SK-N-SH (cell line): Measurements from ENCODE around the gene TTC28. TPM values are rescaled to one million over a fixed set of nuclear protein-coding genes. Genes with fewer than 3 reads are reported as not detected.

Source experiments
- CTCF ChIA-PET: fragments of 300-600, 350-600 bp; formaldehyde crosslinking; extraction: SDS; loops from one replicate; lab custom pipeline; 2021; lab: Yijun Ruan, JAX
- POLR2A ChIA-PET: fragments of 350-600 bp; sonication (Branson Sonifier 250); formaldehyde crosslinking; extraction: SDS; loops from one replicate; lab custom pipeline; 2020; ENCODE audit warnings: antibody characterized with exemption, inconsistent platforms; lab: Yijun Ruan, JAX
- DNase-seq: peaks from one replicate; pipeline ENCODE4 v3.0.0; 2012
- H2AFZ ChIP-seq: fragments of 200-600 bp; sonication (generic); 2 replicates; pipeline ENCODE4 v1.8.1; 2016; ENCODE audit warnings: antibody characterized with exemption, mild to moderate bottlenecking, low read depth
- H3F3A ChIP-seq: fragments of 200-600 bp; sonication (generic); replicated peaks from 2 replicates; pipeline ENCODE3; 2016; ENCODE audit warnings: antibody characterized with exemption, mild to moderate bottlenecking; ENCODE audit not compliant: insufficient read depth
- H3K27ac ChIP-seq, 2 experiments: fragments of 200-500 bp in 1 of 2; fragments of 200-600 bp in 1 of 2; sonication (Bioruptor generic) in 1 of 2; sonication (generic), shearing (Covaris generic) in 1 of 2; 2 replicates each; pipeline versions ENCODE4 v1.5.1 to v1.6.1; 2014 to 2016; ENCODE audit warnings: low read depth in 2 of 2, inconsistent platforms in 1 of 2, low read length in 1 of 2, mild to moderate bottlenecking in 1 of 2, mixed read lengths in 1 of 2
- H3K27me3 ChIP-seq: fragments of 200-600 bp; sonication (generic), shearing (Covaris generic); 2 replicates; pipeline ENCODE4 v1.6.1; 2016; ENCODE audit warnings: mixed run types; ENCODE audit not compliant: insufficient read depth
- H3K36me3 ChIP-seq, 2 experiments: fragments of 200-500 bp in 1 of 2; fragments of 200-600 bp in 1 of 2; sonication (Bioruptor generic) in 1 of 2; sonication (generic) in 1 of 2; replicated peaks in 1 of 2; 2 replicates each; pipeline versions ENCODE3 to v1.5.1; 2014 to 2016; ENCODE audit warnings: low read length in 1 of 2, mild to moderate bottlenecking in 1 of 2; ENCODE audit not compliant: insufficient read depth in 2 of 2, control insufficient read depth in 1 of 2
- H3K4me1 ChIP-seq, 2 experiments: fragments of 200-500 bp in 1 of 2; fragments of 200-600 bp in 1 of 2; sonication (Bioruptor generic) in 1 of 2; sonication (generic), shearing (Covaris generic) in 1 of 2; 2 replicates each; pipeline versions ENCODE4 v1.5.1 to v1.6.1; 2014 to 2016; ENCODE audit warnings: low read depth in 1 of 2, low read length in 1 of 2, mixed run types in 1 of 2; ENCODE audit not compliant: insufficient read depth in 2 of 2, control insufficient read depth in 1 of 2
- H3K4me2 ChIP-seq: fragments of 200-600 bp; sonication (generic), shearing (Covaris generic); 2 replicates; pipeline ENCODE4 v1.6.1; 2017; ENCODE audit warnings: mixed run types
- H3K4me3 ChIP-seq, 2 experiments: fragments of 200-500 bp in 1 of 2; fragments of 200-600 bp in 1 of 2; sonication (Bioruptor generic) in 1 of 2; sonication (generic), shearing (Covaris generic) in 1 of 2; 2 replicates each; pipeline versions ENCODE4 v1.5.1 to v1.8.1; 2014 to 2016; ENCODE audit warnings: low read depth in 2 of 2, inconsistent platforms in 1 of 2, low read length in 1 of 2, mild to moderate bottlenecking in 1 of 2, mixed read lengths in 1 of 2, moderate library complexity in 1 of 2
- H3K79me2 ChIP-seq: fragments of 200-600 bp; sonication (generic); 2 replicates; pipeline ENCODE4 v1.8.1; 2017; ENCODE audit warnings: mild to moderate bottlenecking; ENCODE audit not compliant: insufficient read depth
- H3K9ac ChIP-seq: fragments of 200-600 bp; sonication (generic); 2 replicates; pipeline ENCODE4 v1.6.1; 2017; ENCODE audit warnings: mixed run types
- H3K9me2 ChIP-seq: fragments of 200-600 bp; sonication (generic); 2 replicates; pipeline ENCODE4 v1.6.1; 2017; ENCODE audit warnings: mixed run types
- H3K9me3 ChIP-seq: fragments of 200-600 bp; sonication (generic); 2 replicates; pipeline ENCODE4 v1.6.1; 2017; ENCODE audit warnings: mixed run types, mild to moderate bottlenecking, moderate library complexity
- H4K20me1 ChIP-seq: fragments of 200-600 bp; sonication (generic); 2 replicates; pipeline ENCODE4 v1.6.1; 2017; ENCODE audit warnings: mild to moderate bottlenecking, mixed run types; ENCODE audit not compliant: insufficient read depth
- ELF1 ChIP-seq: IDR thresholded peaks from 2 replicates; pipeline ENCODE4 v1.4.0; 2012
- EP300 ChIP-seq, 2 experiments: IDR thresholded peaks; 2 replicates each; pipeline versions ENCODE4 v1.4.0 to v1.6.1; 2012; ENCODE audit warnings: borderline replicate concordance in 1 of 2, low read depth in 1 of 2, low read length in 1 of 2
- EZH2phosphoT487 ChIP-seq: fragments of 200-600 bp; sonication (generic); IDR thresholded peaks from 2 replicates; pipeline ENCODE4 v1.6.1; 2017; ENCODE audit warnings: low read depth, mixed run types, mild to moderate bottlenecking, antibody characterized with exemption, moderate library complexity, borderline replicate concordance
- FOXJ3 ChIP-seq: sonication (generic); formaldehyde crosslinking; IDR thresholded peaks from 2 replicates; pipeline ENCODE4 v1.5.1; 2020; ENCODE audit warnings: mild to moderate bottlenecking, missing genetic modification reagents
- GATA2 ChIP-seq: sonication (generic); formaldehyde crosslinking; IDR thresholded peaks from 2 replicates; pipeline ENCODE4 v1.5.0; 2020; ENCODE audit warnings: mild to moderate bottlenecking, missing genetic modification reagents
- JUND ChIP-seq: IDR thresholded peaks from 2 replicates; pipeline ENCODE4 v1.4.0; 2012
- MEF2A ChIP-seq: IDR thresholded peaks from 2 replicates; pipeline ENCODE4 v1.4.0; 2012; ENCODE audit warnings: low read depth, borderline replicate concordance
- MXI1 ChIP-seq: IDR thresholded peaks from 2 replicates; pipeline ENCODE4 v1.6.1; 2012; ENCODE audit warnings: mild to moderate bottlenecking, low read depth, low read length, improper control_type of control experiment
- NFIC ChIP-seq: IDR thresholded peaks from 2 replicates; pipeline ENCODE4 v1.4.0; 2012; ENCODE audit warnings: borderline replicate concordance
- NRF1 ChIP-seq: IDR thresholded peaks from 2 replicates; pipeline ENCODE4 v1.6.1; 2012; ENCODE audit warnings: low read depth, mild to moderate bottlenecking, low read length
- POLR2AphosphoS5 ChIP-seq: IDR thresholded peaks from 2 replicates; pipeline ENCODE4 v1.6.1; 2012; ENCODE audit warnings: low read depth, low read length
- RAD21 ChIP-seq: IDR thresholded peaks from 2 replicates; pipeline ENCODE4 v1.6.1; 2012; ENCODE audit warnings: mild to moderate bottlenecking, low read length
- RCOR1 ChIP-seq: fragments of 150-350 bp; IDR thresholded peaks from 2 replicates; pipeline ENCODE4 v1.6.1; 2017; ENCODE audit warnings: antibody characterized with exemption, low read length
- RFX5 ChIP-seq: IDR thresholded peaks from 2 replicates; pipeline ENCODE4 v1.6.1; 2012; ENCODE audit warnings: mild to moderate bottlenecking, improper control_type of control experiment, low read length
- RXRA ChIP-seq: IDR thresholded peaks from 2 replicates; pipeline ENCODE4 v1.4.0; 2012; ENCODE audit warnings: low read depth, mild to moderate bottlenecking, borderline replicate concordance
- SIN3A ChIP-seq: IDR thresholded peaks from 2 replicates; pipeline ENCODE4 v1.6.1; 2012; ENCODE audit warnings: low read depth, mild to moderate bottlenecking, low read length, moderate library complexity, borderline replicate concordance
- SMC3 ChIP-seq: IDR thresholded peaks from 2 replicates; pipeline ENCODE4 v1.6.1; 2012; ENCODE audit warnings: low read depth, low read length, improper control_type of control experiment
- TAF1 ChIP-seq: IDR thresholded peaks from 2 replicates; pipeline ENCODE4 v1.6.1; 2012; ENCODE audit warnings: low read depth, mild to moderate bottlenecking, low read length, moderate library complexity, borderline replicate concordance
- TEAD4 ChIP-seq: IDR thresholded peaks from 2 replicates; pipeline ENCODE4 v1.4.0; 2012; ENCODE audit warnings: mild to moderate bottlenecking, borderline replicate concordance; ENCODE audit not compliant: insufficient read depth
- USF1 ChIP-seq: IDR thresholded peaks from 2 replicates; pipeline ENCODE4 v1.4.0; 2012; ENCODE audit warnings: low read depth, borderline replicate concordance
- YY1 ChIP-seq: IDR thresholded peaks from 2 replicates; pipeline ENCODE4 v1.4.0; 2012; ENCODE audit warnings: low read depth, mild to moderate bottlenecking
- WGBS: methylation state at CpG from one replicate; pipeline ENCODE4 v1.1.6; 2017; ENCODE audit warnings: low lambda C conversion rate; 5-methylcytosine and 5-hydroxymethylcytosine counted together
- polyA plus RNA-seq, 3 experiments: library from polyadenylated mRNA; depleted of rRNA; stranded (reverse); fragments of >200 nt; gene quantifications; 2 replicates each; pipeline ENCODE4 v1.2.3, GENCODE V29; 2012
- TF ChIP-seq, protein P1 (sequence below): IDR thresholded peaks from 2 replicates; pipeline ENCODE4 v1.4.0; 2012; ENCODE audit warnings: low read depth, borderline replicate concordance
- TF ChIP-seq, protein P2 (sequence below): IDR thresholded peaks from 2 replicates; pipeline ENCODE4 v1.4.0; 2012; ENCODE audit warnings: low read depth
- TF ChIP-seq, protein P3 (sequence below): IDR thresholded peaks from 2 replicates; pipeline ENCODE4; 2012

TTC28 gene
- polyA plus RNA-seq, 1 of the 3 experiments (the other 2 are of a cell fraction): 5.9 TPM

GRCh38 chr22:28428271-28428670 is 251.4 kb downstream of the TTC28 start:
- no peak for DNase-seq
- 93% methylated on average over 1 of the region's 1 CpG for WGBS
- Histone ChIP-seq H3K9me3 (no peaks in the 10 kb centered on the region), H3K36me3 (no peaks in the 10 kb centered on the region), H2AFZ (no peak overlapping the region), H4K20me1 (no peaks in the 10 kb centered on the region), H3K4me2 (no peak overlapping the region), H3K4me3 (no peak overlapping the region), H3K9me2 (no peaks in the 10 kb centered on the region), H3K79me2 (peaks cover 5% of the 10 kb centered on the region; the same call in 1 of the 2 replicates), H3K4me1 (peaks cover 3 to 12% of the 10 kb centered on the region in 2 experiments; a peak in 2 of 4 replicates), H3K27ac (no peak overlapping the region), H3K9ac (no peak overlapping the region), H3F3A (peaks cover 12% of the 10 kb centered on the region), H3K27me3 (no peaks in the 10 kb centered on the region)
- ChIA-PET CTCF (interaction anchor here (0.8 to 1.1 kb wide), 2 partner anchors 12 to 14 kb away, joined by 3 read pairs; no protein-coding TSS in a partner anchor), POLR2A (no interaction called here)
- TF ChIP-seq MEF2A: no peak

DNA sequence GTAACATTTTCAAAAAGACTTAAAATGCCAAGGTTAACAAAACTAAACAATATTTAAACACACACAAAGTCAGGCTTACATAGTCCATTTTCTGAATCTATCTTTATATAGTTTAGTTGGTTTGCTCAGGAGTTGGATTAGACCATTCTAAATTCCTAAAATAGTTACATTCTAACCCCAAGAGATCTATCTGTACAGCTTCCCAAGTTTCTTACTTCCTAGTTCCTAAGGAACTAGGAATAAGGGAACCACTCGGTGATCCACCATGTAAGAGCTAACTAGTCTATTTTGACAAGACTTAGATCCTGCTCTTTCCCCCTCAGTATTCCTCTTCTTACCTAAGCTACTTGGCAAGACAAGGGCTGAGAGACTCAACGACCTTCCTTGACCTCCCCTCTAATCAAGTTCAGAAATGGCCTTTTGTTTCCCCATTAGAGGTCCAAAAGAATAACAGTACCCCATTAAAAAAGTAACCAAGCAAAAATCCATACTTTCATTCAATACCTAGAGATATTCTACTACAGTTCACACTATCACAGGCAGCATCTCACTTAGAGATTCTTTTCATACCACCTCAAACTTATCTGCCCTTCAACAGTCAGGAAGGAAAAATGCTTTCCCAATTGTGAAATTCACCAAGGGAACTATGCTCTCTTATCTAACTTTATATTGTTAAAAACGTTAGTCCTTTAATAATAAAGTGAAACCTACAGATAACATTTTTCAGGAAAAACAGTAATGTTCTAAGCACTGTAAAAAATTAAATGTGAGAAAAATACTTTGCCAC is 253.1 kb downstream of the TTC28 start:
- whole genome bisulfite sequencing: 58% methylated on average over 3 of the region's 3 CpGs
- Histone ChIP-seq H3K36me3 (no peaks in the 10 kb centered on the region), H3K9me2 (no peaks in the 10 kb centered on the region), H2AFZ (no peak overlapping the region), H3K4me2 (peak overlapping the region; percentile 17; the same call in 1 of the 2 replicates), H3K9ac (no peak overlapping the region), H3K79me2 (no peaks in the 10 kb centered on the region; the same call in 1 of the 2 replicates), H4K20me1 (no peaks in the 10 kb centered on the region), H3K27me3 (no peaks in the 10 kb centered on the region), H3K4me1 (peaks cover 3 to 12% of the 10 kb centered on the region in 2 experiments; a peak in 2 of 4 replicates), H3F3A (peaks cover 12% of the 10 kb centered on the region), H3K9me3 (no peaks in the 10 kb centered on the region), H3K27ac (peak overlapping the region; percentile 19 to 43; a peak in 3 of 4 replicates), H3K4me3 (no peak overlapping the region)
- ChIA-PET CTCF (interaction anchor here (0.9 to 1.7 kb wide), 2 partner anchors 177 to 224 kb away, joined by 3 read pairs; no protein-coding TSS in a partner anchor), POLR2A (no interaction called here)
- no peak for DNase-seq
- TF ChIP-seq NRF1 (no peak), POLR2AphosphoS5 (no peak), TAF1 (no peak), ELF1 (no peak), RAD21 (no peak), YY1 (no peak), RXRA (no peak), SMC3 (no peak), MXI1 (no peak), NFIC (no peak), EZH2phosphoT487 (no peak), TEAD4 (no peak), JUND (peak; percentile 30; the same call in 1 of the 2 replicates), USF1 (no peak), RCOR1 (no peak), FOXJ3 (CRISPR knock-in tag) (no peak), SIN3A (no peak), GATA2 (CRISPR knock-in tag) (no peak), RFX5 (no peak), EP300 (IDR thresholded peaks at IDR 0.05; ENCODE audit: borderline replicate concordance in 1 of 2, low read depth in 1 of 2, low read length in 1 of 2) (peak in 1 of 2 experiments; percentile 12; a peak in 1 of 4 replicates)
- TF ChIP-seq, protein P1, sequence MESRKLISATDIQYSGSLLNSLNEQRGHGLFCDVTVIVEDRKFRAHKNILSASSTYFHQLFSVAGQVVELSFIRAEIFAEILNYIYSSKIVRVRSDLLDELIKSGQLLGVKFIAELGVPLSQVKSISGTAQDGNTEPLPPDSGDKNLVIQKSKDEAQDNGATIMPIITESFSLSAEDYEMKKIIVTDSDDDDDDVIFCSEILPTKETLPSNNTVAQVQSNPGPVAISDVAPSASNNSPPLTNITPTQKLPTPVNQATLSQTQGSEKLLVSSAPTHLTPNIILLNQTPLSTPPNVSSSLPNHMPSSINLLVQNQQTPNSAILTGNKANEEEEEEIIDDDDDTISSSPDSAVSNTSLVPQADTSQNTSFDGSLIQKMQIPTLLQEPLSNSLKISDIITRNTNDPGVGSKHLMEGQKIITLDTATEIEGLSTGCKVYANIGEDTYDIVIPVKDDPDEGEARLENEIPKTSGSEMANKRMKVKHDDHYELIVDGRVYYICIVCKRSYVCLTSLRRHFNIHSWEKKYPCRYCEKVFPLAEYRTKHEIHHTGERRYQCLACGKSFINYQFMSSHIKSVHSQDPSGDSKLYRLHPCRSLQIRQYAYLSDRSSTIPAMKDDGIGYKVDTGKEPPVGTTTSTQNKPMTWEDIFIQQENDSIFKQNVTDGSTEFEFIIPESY: no peak
- TF ChIP-seq, protein P2, sequence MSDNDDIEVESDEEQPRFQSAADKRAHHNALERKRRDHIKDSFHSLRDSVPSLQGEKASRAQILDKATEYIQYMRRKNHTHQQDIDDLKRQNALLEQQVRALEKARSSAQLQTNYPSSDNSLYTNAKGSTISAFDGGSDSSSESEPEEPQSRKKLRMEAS: no peak
- TF ChIP-seq, protein P3, sequence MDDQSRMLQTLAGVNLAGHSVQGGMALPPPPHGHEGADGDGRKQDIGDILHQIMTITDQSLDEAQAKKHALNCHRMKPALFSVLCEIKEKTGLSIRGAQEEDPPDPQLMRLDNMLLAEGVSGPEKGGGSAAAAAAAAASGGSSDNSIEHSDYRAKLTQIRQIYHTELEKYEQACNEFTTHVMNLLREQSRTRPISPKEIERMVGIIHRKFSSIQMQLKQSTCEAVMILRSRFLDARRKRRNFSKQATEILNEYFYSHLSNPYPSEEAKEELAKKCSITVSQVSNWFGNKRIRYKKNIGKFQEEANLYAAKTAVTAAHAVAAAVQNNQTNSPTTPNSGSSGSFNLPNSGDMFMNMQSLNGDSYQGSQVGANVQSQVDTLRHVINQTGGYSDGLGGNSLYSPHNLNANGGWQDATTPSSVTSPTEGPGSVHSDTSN: no peak
